Astrocyte of the spinal cord (primary cell): ENCODE results near the gene NBPF1.
"Not testable (repeated sequence)": the region's sequence is repeated elsewhere in the genome, so short reads cannot be mapped to it uniquely, and the experiment has no call there.

Experiments used
- DNase-seq: peaks from one replicate; pipeline ENCODE4 v3.0.0; 2011; ENCODE audit warnings: low read depth, low spot score
- H3K4me3 ChIP-seq: 2 replicates; pipeline ENCODE4 v1.5.1; 2011; ENCODE audit warnings: low read depth, mild to moderate bottlenecking, low read length, moderate library complexity
- CTCF ChIP-seq: IDR thresholded peaks from 2 replicates; pipeline ENCODE4 v1.5.1; 2012; ENCODE audit warnings: low read depth, mild to moderate bottlenecking, low read length, inconsistent platforms
- in situ Hi-C: cut with HindIII; loops from 2 replicates; pipeline ENCODE4 v1.10.0; 2017; ENCODE audit warnings: low sequenced_read_pairs

Gene NBPF1

GRCh38 chr1:16614361-16615252, 1.2 kb upstream of the NBPF1 start:
- H3K4me3 ChIP-seq = no peak overlapping the region
- no peak for DNase-seq
- no peak for TF ChIP-seq CTCF
- in situ Hi-C loops = no loop called here

GRCh38 chr1:16612332-16613172, 812 bp downstream of the NBPF1 start:
- TF ChIP-seq CTCF = no peak
- in situ Hi-C loops = no loop called here
- peak overlapping the region; percentile 63 for H3K4me3 ChIP-seq
- peak; percentile 95 for DNase-seq

- H3K4me3 ChIP-seq = peak overlapping the region; percentile 63
- DNase-seq, in situ Hi-C loops: not testable (repeated sequence)
These were observed 1.4 kb downstream of the NBPF1 start for GRCh38 chr1:16611981-16612331.

- H3K4me3 ChIP-seq, in situ Hi-C loops, DNase-seq: not testable (repeated sequence)
These were observed 2.2 kb downstream of the NBPF1 start for GRCh38 chr1:16611164-16611563.

GRCh38 chr1:16610553-16610952, 2.8 kb downstream of the NBPF1 start:
- H3K4me3 ChIP-seq, DNase-seq, in situ Hi-C loops: not testable (repeated sequence)

GRCh38 chr1:16609761-16610160, 3.6 kb downstream of the NBPF1 start:
- DNase-seq, in situ Hi-C loops, H3K4me3 ChIP-seq: not testable (repeated sequence)

GRCh38 chr1:16608838-16609560, 4.4 kb downstream of the NBPF1 start:
- in situ Hi-C loops = no loop called here
- TF ChIP-seq CTCF = no peak
- DNase-seq = no peak
- H3K4me3 ChIP-seq = no peak overlapping the region

- in situ Hi-C loops, H3K4me3 ChIP-seq, DNase-seq: not testable (repeated sequence)
These were observed 5.2 kb downstream of the NBPF1 start for GRCh38 chr1:16607853-16608815.
